ENCODE results near the gene CFAP46.

Gene CFAP46

DNA sequence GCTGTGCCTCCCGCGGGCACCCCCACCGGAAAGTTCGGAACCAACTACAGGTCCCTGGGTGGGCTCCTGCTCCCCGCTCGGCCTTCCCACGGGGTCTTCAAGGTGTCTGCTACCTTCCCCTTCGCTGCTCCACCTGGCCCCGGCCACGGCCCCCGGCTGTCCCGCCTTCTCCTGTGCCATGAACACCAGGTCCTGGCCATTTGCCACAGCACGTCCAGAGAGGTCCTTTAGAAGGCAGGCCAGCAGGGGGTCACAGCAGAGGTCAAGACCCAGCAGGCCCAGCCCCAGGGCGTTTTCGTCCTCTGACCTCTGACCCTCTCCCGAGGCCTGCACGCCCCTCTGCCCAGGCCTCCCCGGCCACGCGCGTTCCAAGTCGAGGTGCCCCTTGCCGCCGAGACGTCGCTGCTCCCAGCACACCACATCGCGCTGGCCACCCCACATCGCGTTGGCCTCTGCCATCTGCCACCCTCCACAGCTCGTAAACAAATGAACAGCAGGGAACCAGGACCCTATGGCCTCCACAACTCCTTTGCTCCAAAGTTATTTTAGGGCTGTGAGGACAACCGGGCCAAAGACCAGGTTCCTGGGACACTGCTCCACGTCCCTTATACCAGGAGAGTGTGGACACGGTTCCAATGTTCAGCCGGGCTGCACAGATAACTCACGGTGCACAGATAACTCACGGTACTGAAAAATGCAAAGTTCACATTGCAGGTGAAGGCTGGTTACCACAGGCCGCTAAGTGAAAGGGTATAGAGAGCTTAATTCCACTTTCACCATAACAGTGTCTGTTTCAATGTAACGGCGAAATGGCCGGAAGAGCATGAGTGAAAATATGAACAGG lies 74.3 kb downstream of the CFAP46 start:
- TF ChIP-seq, protein P1, sequence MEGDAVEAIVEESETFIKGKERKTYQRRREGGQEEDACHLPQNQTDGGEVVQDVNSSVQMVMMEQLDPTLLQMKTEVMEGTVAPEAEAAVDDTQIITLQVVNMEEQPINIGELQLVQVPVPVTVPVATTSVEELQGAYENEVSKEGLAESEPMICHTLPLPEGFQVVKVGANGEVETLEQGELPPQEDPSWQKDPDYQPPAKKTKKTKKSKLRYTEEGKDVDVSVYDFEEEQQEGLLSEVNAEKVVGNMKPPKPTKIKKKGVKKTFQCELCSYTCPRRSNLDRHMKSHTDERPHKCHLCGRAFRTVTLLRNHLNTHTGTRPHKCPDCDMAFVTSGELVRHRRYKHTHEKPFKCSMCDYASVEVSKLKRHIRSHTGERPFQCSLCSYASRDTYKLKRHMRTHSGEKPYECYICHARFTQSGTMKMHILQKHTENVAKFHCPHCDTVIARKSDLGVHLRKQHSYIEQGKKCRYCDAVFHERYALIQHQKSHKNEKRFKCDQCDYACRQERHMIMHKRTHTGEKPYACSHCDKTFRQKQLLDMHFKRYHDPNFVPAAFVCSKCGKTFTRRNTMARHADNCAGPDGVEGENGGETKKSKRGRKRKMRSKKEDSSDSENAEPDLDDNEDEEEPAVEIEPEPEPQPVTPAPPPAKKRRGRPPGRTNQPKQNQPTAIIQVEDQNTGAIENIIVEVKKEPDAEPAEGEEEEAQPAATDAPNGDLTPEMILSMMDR (IDR thresholded peaks at IDR 0.05): no peak

GRCh38 chr10:132866601-132867381 lies 75.6 kb downstream of the CFAP46 start:
- TF ChIP-seq, protein P1 (IDR thresholded peaks at IDR 0.05): no peak

DNA sequence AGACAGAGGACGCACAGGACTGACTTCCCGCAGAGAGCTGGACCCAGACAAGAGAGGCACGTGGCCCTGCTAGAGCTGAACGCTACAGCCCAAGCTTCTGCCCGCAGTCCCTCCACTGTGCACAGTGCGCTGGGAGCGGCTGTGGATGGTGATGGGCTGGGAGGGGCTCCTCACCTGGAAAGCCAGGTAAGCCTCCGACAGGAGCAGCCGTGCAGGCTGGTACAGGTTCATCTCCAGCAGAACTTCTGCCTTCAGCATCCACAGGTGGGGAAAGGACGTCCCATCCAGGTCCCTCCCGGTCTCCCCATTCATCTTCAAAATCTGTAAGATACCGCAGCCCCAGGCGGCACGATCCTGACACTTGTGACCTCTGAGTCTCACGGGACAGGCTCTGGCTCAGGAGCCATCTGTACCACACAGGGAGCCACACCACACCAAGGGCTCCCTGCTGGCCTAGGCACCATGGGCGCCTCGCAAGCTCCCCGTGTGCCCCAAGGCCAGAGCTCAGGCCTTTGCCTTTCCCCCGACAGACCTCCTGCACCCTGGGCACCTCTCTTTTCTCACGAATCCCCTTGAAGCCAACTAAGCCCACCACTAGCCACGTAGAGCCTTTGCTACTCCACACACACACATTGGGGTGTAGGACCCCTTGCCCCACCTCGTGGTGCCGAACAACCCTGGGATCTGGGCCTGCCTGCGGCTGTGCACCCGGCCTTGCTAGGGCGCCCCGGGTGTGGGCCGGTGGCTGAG lies 76.3 kb downstream of the CFAP46 start:
- TF ChIP-seq, protein P1 (IDR thresholded peaks at IDR 0.05): no peak

DNA sequence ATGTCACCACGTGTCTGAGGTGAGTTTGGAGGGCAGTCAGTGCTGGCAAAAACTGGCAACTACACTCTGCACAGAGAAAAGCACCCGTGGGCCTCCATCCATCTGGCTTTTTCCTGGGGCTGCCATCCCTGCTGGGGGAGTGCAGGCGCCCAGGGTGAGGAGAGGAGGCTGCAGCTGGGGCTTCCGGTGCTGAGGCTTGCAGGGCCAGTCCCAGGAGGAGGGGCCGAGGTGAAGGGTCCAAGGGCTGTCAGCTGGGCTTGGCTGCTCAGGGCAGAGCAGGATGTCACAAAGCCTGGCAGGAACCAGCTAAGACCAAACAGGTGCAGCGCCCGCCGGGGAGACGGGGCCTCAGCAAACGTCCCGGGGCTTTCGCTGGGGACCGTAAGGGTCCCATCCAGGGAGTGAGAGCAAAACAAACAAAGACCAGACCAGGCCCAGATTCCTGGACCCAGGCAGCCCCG lies 77.2 kb downstream of the CFAP46 start:
- TF ChIP-seq, protein P1 (IDR thresholded peaks at IDR 0.05): no peak

DNA sequence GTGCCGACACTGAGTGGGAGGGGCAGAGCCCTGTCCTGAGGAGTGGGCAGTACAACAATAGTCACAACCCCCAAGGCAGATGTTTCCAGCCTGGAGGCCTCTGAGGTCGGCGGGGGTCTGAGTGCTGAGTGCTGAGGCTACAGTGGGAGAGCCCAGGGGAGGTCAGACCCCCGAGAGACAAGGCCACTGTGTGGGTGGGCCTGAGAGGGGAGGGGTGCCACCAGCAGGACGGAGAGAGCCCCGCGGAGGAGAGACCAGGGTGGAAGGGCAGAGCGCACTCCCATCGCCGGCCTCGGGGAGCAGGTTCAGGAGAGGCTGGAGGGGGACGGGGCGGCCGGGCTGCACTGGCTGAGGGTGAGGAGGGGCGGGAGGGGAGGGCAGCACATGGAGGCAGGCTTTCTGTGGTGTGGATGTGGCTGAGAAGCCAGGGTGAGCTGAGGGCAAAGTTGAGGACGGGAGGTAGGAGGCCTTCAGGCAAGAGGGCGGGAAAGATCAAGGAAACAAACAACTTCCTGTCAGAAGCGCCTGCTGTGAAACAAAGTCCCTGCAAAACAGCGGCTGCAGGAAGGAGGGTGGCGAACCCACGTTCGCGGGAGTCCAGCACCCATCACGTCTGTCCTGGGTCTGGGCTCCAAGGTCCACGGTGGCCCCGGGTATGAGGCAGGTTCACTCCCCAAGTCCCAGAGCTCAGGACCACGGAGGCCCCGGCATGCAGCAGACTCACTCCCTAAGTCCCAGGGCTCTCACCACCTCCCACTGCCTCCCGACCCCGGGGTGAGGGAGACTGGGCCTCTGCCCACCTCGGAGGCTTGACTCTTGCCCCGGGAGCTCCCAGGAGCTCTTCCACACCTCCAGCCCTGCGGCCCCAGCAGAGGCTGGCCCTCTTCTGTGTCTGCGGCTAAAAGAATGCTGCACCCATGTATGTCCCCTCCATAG lies 79.6 kb downstream of the CFAP46 start:
- TF ChIP-seq, protein P1 (IDR thresholded peaks at IDR 0.05): no peak

- TF ChIP-seq, protein P1 (IDR thresholded peaks at IDR 0.05): no peak
These were observed 80.4 kb downstream of the CFAP46 start for GRCh38 chr10:132861884-132862461.

All from LNCAP (cell line).